Neural cell (in vitro differentiated cells): ENCODE data around the gene ARPIN. TPM values are rescaled to one million over a fixed set of nuclear protein-coding genes. Genes with fewer than 3 reads are reported as not detected.

Source experiments
- H2AFZ ChIP-seq: fragments of 200-600, 300-800 bp; sonication (generic), shearing (Covaris generic); 2 replicates; pipeline ENCODE4 v1.6.0; 2014; ENCODE audit warnings: low read depth, mild to moderate bottlenecking, antibody characterized with exemption, low read length, moderate library complexity
- H3F3A ChIP-seq: fragments of 200-600 bp; shearing (Covaris generic); 2 replicates; pipeline ENCODE4 v1.6.1; 2016; ENCODE audit warnings: mild to moderate bottlenecking, moderate library complexity, mixed read lengths, antibody characterized with exemption, low read length; ENCODE audit not compliant: insufficient read depth, poor library complexity, severe bottlenecking
- H3K27ac ChIP-seq: fragments of 200-600, 300-800 bp; sonication (generic), shearing (Covaris generic); 2 replicates; pipeline ENCODE4 v1.5.1; 2014; ENCODE audit warnings: mild to moderate bottlenecking, low read length, moderate library complexity
- H3K27me3 ChIP-seq: fragments of 300-800, 200-600 bp; sonication (generic), shearing (Covaris generic); 2 replicates; pipeline ENCODE4 v1.6.0; 2014; ENCODE audit warnings: mild to moderate bottlenecking, low read depth, low read length, moderate library complexity; ENCODE audit not compliant: insufficient read depth
- H3K36me3 ChIP-seq: fragments of 300-800, 200-600 bp; sonication (generic), shearing (Covaris generic); 2 replicates; pipeline ENCODE4 v1.5.1; 2014; ENCODE audit warnings: mild to moderate bottlenecking, antibody characterized with exemption, low read length, moderate library complexity; ENCODE audit not compliant: insufficient read depth
- H3K4me2 ChIP-seq: fragments of 300-800, 200-600 bp; sonication (generic), shearing (Covaris generic); 2 replicates; pipeline ENCODE4 v1.6.0; 2014; ENCODE audit warnings: mild to moderate bottlenecking, low read length
- H3K4me3 ChIP-seq: fragments of 300-800, 200-600 bp; sonication (generic), shearing (Covaris generic); 2 replicates; pipeline ENCODE4 v1.5.1; 2014; ENCODE audit warnings: mild to moderate bottlenecking, low read length, moderate library complexity
- H3K79me2 ChIP-seq: fragments of 200-600 bp; shearing (Covaris generic); replicated peaks from 2 replicates; pipeline ENCODE4 v1.6.0; 2014; ENCODE audit warnings: mild to moderate bottlenecking, low read length, moderate library complexity; ENCODE audit not compliant: insufficient read depth
- H3K9ac ChIP-seq: fragments of 300-800, 200-600 bp; sonication (generic), shearing (Covaris generic); 2 replicates; pipeline ENCODE4 v1.6.1; 2016; ENCODE audit warnings: mild to moderate bottlenecking, low read length, mixed read lengths
- H3K9me2 ChIP-seq: fragments of 200-600 bp; shearing (Covaris generic); 2 replicates; pipeline ENCODE4 v1.6.1; 2016; ENCODE audit warnings: mild to moderate bottlenecking, low read length, mixed read lengths; ENCODE audit not compliant: insufficient read depth
- H3K9me3 ChIP-seq: fragments of 200-600, 300-800 bp; sonication (generic), shearing (Covaris generic); 2 replicates; pipeline ENCODE4 v1.6.1; 2016; ENCODE audit warnings: mild to moderate bottlenecking, mixed run types, low read length, moderate library complexity, mixed read lengths
- H4K20me1 ChIP-seq: fragments of 200-600 bp; shearing (Covaris generic); 2 replicates; pipeline ENCODE4 v1.6.1; 2016; ENCODE audit warnings: mild to moderate bottlenecking, mixed run types; ENCODE audit not compliant: insufficient read depth
- EP300 ChIP-seq: fragments of 450-650 bp; conservative IDR thresholded peaks from 2 replicates; pipeline ENCODE4 v1.6.1; 2014; ENCODE audit warnings: antibody characterized with exemption, mild to moderate bottlenecking, moderate library complexity; ENCODE audit not compliant: poor library complexity, severe bottlenecking
- EZH2 ChIP-seq: fragments of 200-600, 300-800 bp; shearing (Covaris generic), sonication (generic); IDR thresholded peaks from 2 replicates; pipeline ENCODE4 v1.6.1; 2014; ENCODE audit warnings: antibody characterized with exemption, low read length, borderline replicate concordance, mild to moderate bottlenecking; ENCODE audit not compliant: insufficient read depth, poor library complexity, severe bottlenecking
- MXI1 ChIP-seq: fragments of 450-650 bp; conservative IDR thresholded peaks from 2 replicates; pipeline ENCODE4 v1.6.1; 2014; ENCODE audit warnings: antibody characterized with exemption, mild to moderate bottlenecking; ENCODE audit not compliant: poor library complexity, severe bottlenecking
- POLR2AphosphoS5 ChIP-seq: IDR thresholded peaks from 2 replicates; pipeline ENCODE4 v1.6.1; 2012
- RAD21 ChIP-seq: fragments of 450-650 bp; conservative IDR thresholded peaks from 2 replicates; pipeline ENCODE4 v1.6.1; 2014; ENCODE audit warnings: antibody characterized with exemption, mild to moderate bottlenecking, moderate library complexity
- SMC3 ChIP-seq: fragments of 450-650 bp; conservative IDR thresholded peaks from 2 replicates; pipeline ENCODE4 v1.6.1; 2014; ENCODE audit warnings: antibody characterized with exemption, mild to moderate bottlenecking, moderate library complexity; ENCODE audit not compliant: poor library complexity
- TAF1 ChIP-seq: IDR thresholded peaks from 2 replicates; pipeline ENCODE4 v1.6.1; 2012; ENCODE audit warnings: low read depth
- polyA plus RNA-seq: library from polyadenylated mRNA; depleted of rRNA; stranded (reverse); fragments of >200 nt; gene quantifications from 2 replicates; pipeline ENCODE4 v1.2.3, GENCODE V29; 2014
- TF ChIP-seq, protein P1 (sequence below): IDR thresholded peaks from 2 replicates; pipeline ENCODE4 v1.6.1; 2012; ENCODE audit warnings: borderline replicate concordance
- TF ChIP-seq, protein P2 (sequence below): fragments of 450-650 bp; IDR thresholded peaks from 2 replicates; pipeline ENCODE4 v1.5.1; 2014; ENCODE audit warnings: antibody characterized with exemption, mild to moderate bottlenecking, moderate library complexity; ENCODE audit not compliant: poor library complexity, severe bottlenecking

The ARPIN gene
- polyA plus RNA-seq, 1 donor from 2014 or later, result 2.7 TPM

DNA sequence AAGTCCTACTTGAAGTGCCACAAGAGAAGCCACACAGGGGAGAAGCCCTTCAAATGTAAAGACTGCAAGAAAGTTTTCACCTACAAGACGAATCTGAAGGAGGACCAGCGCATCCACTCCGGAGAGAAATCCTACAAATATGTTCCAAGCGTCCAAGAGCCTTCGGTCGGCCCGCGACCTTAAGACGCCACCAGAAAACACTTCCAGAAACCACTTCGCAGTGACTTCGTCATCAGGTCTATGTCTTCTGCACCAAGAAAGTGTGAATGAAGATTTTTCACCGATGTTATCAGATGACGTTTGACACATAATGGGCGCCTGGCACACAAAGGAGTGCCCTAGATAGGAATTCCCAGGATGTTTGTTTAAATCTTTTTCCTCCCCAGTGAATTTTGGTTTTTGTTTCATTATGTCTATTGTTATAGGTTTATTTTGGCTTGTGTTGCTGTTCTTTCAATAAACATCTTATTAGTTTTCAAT is 24.1 kb upstream of the ARPIN start:
- H3F3A ChIP-seq, result no peaks in the 10 kb centered on the region
- no peaks in the 10 kb centered on the region for H3K79me2 ChIP-seq
- no peak overlapping the region for H3K4me3 ChIP-seq
- H3K4me2 ChIP-seq, result no peak overlapping the region
- no peaks in the 10 kb centered on the region for H3K9me2 ChIP-seq
- TF ChIP-seq EZH2 (no peak), SMC3 (no peak), EP300 (no peak), TAF1 (no peak), MXI1 (no peak), POLR2AphosphoS5 (no peak), RAD21 (no peak)
- TF ChIP-seq, protein P1, sequence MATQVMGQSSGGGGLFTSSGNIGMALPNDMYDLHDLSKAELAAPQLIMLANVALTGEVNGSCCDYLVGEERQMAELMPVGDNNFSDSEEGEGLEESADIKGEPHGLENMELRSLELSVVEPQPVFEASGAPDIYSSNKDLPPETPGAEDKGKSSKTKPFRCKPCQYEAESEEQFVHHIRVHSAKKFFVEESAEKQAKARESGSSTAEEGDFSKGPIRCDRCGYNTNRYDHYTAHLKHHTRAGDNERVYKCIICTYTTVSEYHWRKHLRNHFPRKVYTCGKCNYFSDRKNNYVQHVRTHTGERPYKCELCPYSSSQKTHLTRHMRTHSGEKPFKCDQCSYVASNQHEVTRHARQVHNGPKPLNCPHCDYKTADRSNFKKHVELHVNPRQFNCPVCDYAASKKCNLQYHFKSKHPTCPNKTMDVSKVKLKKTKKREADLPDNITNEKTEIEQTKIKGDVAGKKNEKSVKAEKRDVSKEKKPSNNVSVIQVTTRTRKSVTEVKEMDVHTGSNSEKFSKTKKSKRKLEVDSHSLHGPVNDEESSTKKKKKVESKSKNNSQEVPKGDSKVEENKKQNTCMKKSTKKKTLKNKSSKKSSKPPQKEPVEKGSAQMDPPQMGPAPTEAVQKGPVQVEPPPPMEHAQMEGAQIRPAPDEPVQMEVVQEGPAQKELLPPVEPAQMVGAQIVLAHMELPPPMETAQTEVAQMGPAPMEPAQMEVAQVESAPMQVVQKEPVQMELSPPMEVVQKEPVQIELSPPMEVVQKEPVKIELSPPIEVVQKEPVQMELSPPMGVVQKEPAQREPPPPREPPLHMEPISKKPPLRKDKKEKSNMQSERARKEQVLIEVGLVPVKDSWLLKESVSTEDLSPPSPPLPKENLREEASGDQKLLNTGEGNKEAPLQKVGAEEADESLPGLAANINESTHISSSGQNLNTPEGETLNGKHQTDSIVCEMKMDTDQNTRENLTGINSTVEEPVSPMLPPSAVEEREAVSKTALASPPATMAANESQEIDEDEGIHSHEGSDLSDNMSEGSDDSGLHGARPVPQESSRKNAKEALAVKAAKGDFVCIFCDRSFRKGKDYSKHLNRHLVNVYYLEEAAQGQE, result no peak
- TF ChIP-seq, protein P2, sequence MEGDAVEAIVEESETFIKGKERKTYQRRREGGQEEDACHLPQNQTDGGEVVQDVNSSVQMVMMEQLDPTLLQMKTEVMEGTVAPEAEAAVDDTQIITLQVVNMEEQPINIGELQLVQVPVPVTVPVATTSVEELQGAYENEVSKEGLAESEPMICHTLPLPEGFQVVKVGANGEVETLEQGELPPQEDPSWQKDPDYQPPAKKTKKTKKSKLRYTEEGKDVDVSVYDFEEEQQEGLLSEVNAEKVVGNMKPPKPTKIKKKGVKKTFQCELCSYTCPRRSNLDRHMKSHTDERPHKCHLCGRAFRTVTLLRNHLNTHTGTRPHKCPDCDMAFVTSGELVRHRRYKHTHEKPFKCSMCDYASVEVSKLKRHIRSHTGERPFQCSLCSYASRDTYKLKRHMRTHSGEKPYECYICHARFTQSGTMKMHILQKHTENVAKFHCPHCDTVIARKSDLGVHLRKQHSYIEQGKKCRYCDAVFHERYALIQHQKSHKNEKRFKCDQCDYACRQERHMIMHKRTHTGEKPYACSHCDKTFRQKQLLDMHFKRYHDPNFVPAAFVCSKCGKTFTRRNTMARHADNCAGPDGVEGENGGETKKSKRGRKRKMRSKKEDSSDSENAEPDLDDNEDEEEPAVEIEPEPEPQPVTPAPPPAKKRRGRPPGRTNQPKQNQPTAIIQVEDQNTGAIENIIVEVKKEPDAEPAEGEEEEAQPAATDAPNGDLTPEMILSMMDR, result no peak
- H3K36me3 ChIP-seq, result no peaks in the 10 kb centered on the region
- H4K20me1 ChIP-seq, result no peaks in the 10 kb centered on the region
- H3K9me3 ChIP-seq, result no peaks in the 10 kb centered on the region
- no peak overlapping the region for H3K9ac ChIP-seq
- H3K27ac ChIP-seq, result no peak overlapping the region
- no peaks in the 10 kb centered on the region for H3K27me3 ChIP-seq
- no peak overlapping the region for H2AFZ ChIP-seq

DNA sequence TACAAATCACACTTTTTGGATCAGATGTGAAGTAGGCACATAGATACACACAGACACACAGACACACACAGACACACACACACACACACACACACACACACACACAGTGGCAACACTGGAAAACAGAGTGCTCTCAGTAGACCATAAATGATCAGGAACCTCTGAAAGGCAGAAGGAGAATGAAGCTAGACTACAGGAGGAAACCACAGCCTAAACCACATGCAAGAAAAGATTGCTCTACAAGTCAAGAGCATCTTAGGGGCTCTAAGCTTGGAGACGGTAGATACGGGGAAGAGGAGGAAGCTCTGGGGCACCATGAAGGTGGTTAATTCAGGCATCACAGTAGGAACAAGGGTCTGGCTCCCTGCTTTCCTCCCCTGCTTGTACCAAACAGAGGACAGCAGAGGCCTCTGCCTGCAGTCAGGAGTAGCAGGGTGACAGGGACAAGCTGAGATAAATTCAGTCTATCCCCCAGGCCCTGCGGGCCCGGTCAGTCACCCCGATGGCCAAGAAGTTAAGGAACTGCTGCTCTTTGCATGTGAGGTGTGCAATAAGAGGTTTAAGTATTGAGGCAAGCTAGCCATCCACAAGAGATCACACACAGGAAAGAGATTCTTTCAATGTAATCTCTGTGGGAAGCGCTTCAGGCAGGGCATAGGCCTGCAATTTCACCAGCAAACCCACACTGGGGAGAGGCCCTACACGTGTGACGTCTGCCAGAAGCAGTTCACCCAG is 23.5 kb upstream of the ARPIN start:
- Histone ChIP-seq H3K36me3 (no peaks in the 10 kb centered on the region), H2AFZ (no peak overlapping the region)

More for the DNA sequence above, 23.5 kb upstream of the ARPIN start:
- no peaks in the 10 kb centered on the region for H3K27me3 ChIP-seq
- H3K4me3 ChIP-seq, result no peak overlapping the region
- no peaks in the 10 kb centered on the region for H3K79me2 ChIP-seq
- TF ChIP-seq, protein P2, result no peak
- no peak for TF ChIP-seq MXI1
- TF ChIP-seq POLR2AphosphoS5, result no peak
- no peak for TF ChIP-seq EP300
- TF ChIP-seq TAF1, result no peak
- TF ChIP-seq, protein P1, result no peak
- TF ChIP-seq RAD21, result no peak
- no peak for TF ChIP-seq EZH2
- no peak for TF ChIP-seq SMC3
- no peak overlapping the region for H3K4me2 ChIP-seq
- H3K27ac ChIP-seq, result no peak overlapping the region
- H3F3A ChIP-seq, result no peaks in the 10 kb centered on the region
- no peaks in the 10 kb centered on the region for H3K9me2 ChIP-seq
- no peak overlapping the region for H3K9ac ChIP-seq
- no peaks in the 10 kb centered on the region for H4K20me1 ChIP-seq
- no peaks in the 10 kb centered on the region for H3K9me3 ChIP-seq
